HG02588 (cell line): Measurements from ENCODE around the gene SHCBP1.
"Not testable (repeated sequence)": the region's sequence is repeated elsewhere in the genome, so short reads cannot be mapped to it uniquely, and the experiment has no call there.

Experiments
- ATAC-seq: cut with Tn5 transposase; IDR thresholded peaks from one replicate; pipeline ENCODE4 v1.9.1; 2021; ENCODE audit warnings: mild to moderate bottlenecking, moderate library complexity; ENCODE audit not compliant: unreplicated experiment

Gene SHCBP1

DNA sequence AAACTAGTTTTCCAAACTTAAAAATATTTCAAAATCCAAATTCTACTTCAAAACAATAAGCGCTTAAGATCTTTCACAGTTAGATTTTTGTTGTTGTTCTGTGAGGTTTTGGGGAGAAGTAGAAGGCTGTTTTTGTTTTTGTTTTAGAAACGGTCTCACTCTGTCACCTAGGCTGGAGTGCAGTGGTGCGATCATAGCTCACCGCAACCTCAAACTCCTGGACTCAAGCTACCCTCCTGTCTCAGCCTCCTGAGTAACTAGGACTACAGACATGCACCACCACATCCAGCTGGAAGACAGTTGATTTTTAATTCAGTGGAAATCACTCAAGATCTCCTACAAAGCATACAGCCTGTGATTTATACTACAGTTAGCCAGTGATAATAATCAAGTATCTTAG, 2.7 kb downstream of the SHCBP1 start:
- no peak for ATAC-seq

DNA sequence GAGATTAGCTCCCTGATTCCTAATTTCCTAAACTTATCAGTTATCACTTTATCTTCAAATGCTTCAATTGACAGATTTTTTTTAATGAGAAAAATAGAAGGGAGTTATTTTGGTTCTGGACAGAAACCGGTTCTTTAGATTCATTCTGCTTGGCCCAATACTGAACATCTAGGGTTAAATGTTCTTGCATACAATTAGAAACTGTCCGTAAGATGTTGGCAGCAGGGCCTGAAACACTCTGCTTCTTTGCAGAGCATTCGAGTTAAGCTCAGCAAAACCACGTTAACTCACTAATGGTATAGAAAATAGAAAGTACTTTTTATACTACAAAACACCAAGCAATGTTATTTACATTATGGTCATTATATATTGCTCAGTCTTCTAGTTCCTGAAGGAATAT, 7.2 kb downstream of the SHCBP1 start:
- ATAC-seq: no peak

DNA sequence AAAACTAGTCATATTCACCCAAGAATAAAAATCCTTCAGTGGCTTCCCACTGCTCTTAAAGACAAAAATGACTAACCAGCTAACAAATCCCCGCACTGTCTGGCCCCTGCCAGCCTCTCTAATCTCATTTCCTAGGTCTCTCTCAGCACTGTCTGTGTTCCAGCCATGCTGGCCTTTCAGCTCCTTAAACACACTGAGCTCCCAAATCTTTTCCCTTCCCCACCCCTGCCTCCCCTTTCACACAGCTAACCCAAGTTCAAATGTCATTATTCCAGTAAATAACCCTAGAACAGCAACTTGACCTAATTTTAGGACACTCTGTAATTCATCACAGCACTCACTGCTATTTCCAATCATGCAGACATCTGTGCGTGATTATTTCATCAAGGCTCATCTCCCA, 7.8 kb downstream of the SHCBP1 start:
- no peak for ATAC-seq

DNA sequence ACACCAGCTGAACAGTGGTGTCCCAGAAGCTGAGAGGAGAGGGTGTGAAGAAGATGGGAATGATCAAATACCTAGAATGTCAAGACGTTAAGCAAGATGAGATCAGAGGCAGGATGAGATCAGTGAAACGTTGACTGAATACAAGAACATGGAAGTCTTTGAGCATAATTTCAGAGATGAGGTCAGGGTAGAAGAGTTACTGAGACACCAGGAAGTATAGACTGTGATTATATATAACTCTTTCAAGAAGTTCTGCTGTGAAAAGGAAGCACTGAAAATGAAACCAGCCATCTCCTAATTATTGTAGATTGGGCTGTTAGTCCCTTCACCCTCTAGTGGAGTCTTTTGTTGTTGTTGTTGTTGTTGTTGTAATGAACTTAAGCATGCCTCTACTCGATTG, 9.1 kb downstream of the SHCBP1 start:
- peak; percentile 69 for ATAC-seq

DNA sequence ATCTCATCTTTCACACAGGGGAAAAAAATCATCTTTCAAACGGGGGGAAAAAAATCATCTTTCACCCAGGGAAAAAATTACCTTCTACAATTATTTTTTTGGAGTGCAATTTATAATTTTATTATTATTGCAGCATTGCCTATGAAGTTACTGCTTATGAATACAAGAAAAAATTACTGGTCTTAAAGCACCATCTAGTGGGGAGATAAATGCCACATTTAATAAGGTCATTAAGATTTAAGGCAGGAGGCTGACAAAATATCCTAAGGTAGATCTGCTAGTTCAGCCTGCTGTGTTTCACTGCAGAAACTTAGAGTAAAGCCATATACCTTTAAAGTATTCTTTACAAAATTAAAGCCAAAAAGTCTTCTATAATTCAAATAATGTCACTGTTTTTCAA, 13.7 kb downstream of the SHCBP1 start:
- ATAC-seq: no peak

DNA sequence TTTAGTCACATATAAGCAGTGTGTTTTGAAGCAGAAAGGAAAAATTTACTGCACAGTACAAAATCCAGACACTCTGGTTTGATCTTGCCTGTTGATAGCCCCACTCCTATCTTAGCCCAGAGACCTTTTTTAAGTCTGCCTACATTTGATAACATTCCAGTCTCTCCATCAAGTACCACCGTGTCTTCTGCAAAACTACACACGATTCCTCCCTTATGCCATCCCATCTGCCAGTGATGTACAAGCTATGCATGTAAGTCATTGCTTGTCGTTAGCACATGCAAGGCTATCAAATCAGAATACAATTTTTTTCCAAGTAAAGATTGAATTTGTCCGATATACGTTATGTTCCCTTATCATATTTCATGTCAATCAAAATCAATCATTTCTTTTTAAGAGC, 14.9 kb downstream of the SHCBP1 start:
- no peak for ATAC-seq

DNA sequence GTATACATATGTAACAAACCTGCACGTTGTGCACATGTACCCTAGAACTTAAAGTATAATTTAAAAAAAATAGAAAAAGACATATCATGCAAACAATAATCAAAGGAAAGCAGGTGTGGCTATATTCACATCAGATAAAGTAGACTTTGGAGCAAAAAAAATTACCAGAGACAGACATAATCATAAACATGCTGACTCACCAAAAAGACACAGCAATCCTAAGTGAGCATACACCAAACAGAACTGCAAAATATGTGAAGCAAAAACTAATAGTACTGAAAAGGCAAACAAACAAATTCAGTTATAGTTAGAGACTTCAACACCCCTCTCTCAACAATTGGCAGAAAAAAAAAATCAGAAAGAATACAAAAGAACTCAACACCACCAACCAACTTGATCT, 29.9 kb downstream of the SHCBP1 start:
- no peak for ATAC-seq

DNA sequence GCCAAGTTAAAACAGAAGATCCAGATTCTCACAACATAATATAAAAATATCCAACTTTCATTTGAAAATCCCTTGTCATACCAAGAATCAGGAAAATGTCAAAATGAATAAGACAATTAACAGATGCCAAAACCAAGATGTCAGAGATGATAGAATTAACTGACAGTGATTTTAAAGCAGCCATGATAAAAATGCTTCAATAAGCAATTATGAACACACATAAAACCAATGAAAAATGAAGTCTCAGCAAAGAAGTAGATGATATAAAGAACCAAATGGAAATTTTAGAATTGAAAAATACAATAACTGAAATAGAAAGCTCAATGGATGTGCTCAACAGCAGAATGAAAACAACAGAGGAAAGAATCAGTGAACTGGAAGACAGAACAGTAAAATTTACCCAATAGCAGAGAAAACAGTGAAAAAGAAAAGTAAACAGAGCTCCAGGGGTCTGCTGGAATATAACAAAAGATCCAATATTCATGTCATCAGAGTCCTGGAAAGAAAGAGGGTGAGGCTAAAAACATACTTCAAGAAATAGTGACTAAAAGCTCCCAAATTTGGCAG, 35.1 kb downstream of the SHCBP1 start:
- no peak for ATAC-seq

DNA sequence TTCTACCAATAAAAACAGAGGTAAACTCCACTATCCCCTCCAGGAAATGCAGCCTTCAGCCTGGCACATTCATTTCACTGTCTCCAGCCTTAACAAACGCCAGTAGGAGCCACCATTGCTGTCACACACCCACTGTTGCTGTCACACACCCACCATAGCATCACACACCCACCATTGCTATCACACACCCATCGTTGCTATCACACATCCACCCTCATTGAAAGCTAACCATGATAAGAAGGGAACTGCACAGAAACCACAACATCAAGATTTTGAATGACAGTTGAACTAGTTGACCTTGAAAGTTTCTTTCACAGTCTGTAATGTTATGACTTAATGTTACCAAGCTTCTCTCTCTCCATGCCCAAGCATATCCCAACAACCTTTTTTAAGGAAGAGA, 38.1 kb downstream of the SHCBP1 start:
- no peak for ATAC-seq

DNA sequence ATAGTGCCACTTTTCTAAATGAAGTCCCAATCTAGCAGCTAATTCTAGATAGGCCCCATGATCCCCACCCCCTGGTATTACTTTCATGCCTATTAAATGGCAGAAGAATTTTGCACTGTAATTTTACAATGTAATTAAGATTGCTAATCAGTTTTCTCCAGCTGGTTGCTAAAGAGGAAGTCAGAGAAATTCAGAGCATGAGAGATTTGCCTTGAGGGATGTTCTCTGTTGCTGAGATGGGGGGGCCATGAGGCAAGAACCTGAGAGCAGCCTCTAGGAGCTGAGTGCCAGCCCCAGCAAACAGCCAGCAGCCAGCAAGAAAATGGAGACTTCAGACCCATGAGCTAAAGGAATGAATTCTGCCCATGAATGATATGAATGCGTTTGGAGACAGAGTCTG, 38.9 kb downstream of the SHCBP1 start:
- ATAC-seq: no peak

DNA sequence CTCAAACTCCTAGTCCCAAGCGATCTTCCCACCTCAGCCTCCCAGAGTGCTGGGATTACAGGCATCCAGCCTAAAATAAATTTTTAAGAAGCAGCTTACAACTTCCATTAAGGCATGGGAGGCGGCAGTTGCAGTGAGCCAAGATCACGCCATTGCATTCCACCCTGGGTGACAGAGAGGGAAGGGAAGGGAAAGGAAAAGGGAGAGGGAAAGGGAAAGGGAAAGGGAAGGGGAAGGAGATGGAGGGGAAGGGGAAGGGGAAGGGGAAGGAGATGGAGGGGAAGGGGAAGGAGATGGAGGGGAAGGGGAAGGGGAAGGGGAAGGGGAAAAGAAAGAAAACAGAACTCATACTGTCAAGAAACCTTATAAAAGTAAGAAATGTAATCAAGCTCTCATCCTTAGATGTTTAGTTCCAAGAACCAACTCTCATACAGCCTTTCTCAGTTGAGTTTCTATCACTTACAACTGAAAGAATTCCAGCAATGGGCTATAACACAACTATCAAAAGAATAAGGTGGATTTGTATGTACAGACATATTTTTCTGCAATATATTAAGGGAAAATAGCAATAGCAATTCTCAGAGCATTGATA, 43.1 kb downstream of the SHCBP1 start:
- ATAC-seq: no peak

DNA sequence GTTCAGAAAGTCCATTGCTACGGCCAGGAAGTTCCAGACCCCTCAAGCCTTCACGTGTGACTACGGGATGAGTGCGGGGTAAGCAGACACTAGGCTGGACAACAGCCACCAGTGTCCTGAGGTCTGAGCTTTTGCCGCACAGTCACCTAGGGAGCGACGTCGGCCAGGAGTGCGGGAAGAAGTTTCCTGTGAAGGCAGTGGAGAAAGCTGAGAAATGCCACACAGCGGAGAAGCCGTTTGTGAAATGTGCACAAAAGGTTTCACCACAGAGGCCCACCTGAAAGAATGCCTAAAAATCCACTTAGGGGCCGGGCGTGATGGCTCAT, 47.4 kb downstream of the SHCBP1 start:
- ATAC-seq: no peak

DNA sequence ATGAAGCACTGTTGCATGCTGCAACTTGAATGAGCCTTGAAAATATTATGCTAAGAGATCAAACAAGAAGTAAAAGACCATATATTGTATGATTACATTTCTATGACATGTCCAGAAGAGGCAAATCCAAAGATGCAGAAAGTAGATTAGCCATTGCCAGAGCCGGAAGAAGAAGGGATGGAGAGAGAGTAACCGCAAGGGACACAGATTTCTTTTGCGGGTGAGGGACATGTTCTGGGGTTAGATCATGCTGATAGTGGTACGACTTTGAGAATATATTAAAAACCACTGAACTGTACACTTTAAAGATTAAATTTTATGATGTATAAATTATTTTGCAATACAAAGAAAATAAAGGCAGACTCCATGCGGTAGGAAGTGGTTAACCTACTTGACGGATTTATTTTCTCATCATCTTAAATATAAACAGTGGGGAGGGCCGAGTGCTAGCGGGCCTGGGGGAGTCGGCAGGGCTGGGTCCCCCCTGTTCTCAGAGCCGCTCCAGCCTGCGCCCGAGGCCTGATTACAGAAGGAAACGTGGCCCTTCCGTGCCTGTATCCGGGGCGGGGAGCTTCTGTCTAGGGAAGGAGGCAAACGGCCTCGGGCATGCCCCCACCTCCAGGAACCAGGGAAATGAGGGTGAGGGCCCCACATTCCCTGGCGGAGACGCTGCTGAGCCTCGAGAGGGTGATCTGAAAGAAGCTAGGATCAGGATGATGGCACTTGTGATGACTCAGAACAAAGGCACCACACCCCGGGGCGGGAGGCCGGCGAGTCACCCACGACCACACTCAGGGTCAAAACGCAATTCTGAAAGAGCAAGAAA, 48.0 kb downstream of the SHCBP1 start:
- ATAC-seq: no peak

DNA sequence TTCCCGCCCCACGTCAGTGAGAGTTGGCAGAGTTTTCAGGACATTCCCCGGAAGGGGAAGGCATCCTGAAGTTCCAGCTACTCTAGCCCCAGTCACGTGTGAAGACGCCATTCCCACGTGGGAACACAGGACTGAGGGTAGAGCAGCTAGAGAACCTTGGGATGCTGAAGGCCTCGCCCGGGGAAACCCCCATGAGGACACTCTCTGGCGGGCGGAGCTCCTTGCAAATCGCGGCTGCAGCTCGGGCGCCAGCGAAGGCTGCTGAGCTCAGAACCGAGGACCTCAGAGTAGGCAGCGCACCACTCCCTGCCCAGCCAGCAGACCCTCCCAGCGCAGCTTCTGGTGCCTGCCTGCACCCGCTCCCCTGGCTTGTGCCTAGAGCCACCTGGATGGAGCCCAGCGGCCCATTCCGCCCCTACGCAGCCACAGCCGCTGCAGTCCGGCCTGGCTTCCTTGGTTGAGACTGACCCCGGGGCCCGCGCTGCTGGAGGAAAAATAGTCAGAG, 51.9 kb downstream of the SHCBP1 start:
- ATAC-seq: no peak

DNA sequence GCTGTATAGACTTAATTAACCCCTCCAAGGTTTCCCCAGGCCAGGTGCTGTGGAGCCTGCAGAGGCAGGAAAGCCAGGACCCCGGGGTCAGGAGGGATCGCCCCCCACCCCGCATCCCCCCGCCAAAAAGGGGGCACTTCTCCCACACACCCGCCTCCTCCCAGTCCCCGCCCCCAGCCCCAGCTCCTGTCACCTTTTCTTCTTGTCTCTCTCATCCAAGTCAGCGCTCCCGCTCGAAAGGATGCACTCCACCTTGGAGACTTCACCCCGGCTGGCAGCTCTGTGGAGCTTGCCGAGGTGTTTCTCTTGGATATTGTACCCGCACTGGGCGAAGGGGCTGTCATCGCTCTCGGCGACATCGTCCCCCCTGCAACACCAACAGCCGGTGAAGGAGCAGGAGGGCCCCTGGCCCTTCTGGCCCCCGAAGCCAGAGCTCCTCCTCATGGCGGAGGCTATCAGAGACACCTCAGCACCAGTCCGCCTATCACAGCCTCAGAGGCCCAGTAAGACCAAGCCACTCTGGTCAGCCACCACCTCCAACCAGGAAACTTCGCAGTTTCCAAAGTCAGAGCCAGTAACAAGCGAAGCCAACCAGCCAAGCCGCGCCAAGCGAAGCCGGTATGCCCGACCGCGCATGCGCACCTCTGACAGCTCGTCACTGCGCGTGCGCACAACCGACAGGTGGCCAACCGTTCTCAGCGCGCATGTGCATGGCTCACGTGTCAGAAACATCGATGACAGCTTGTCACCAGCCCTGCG, 52.5 kb downstream of the SHCBP1 start:
- ATAC-seq: no peak

DNA sequence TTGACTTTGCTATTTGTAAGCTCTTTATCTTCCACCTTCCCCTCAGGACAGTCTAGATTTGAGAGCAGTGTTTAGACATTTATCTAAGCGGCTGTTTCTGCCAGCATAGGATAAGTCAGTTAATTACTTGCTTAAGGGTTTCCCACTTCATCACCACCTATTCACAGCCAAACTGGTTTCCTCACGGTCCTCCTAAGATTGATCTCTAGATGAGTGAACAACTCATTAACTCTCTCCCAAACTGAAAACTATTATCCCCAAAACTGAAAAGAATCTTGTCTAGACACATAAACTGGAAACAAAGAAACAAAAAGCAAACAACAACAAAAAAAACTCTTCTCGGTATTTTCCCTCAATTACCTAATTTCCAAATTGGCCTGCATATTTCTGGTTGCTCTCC, 58.2 kb downstream of the SHCBP1 start:
- ATAC-seq: no peak

DNA sequence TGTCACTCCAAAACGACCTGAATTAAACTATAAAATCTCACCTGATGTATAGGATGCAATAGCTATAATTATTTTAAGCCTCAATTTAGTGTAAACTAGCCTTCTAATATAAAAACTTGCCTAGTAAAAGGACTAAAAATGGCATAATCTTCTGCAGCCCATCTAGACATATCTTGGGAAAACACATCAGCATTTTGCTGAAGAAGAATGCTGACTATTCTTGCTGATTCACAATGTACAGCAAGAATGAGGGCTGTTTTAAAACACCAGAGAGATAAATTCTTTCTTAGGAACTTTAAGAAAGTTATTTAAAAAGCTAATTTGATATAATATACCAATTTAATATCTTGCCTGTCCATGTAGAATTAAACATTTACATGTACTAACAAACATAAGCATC, 63.2 kb downstream of the SHCBP1 start:
- no peak for ATAC-seq

DNA sequence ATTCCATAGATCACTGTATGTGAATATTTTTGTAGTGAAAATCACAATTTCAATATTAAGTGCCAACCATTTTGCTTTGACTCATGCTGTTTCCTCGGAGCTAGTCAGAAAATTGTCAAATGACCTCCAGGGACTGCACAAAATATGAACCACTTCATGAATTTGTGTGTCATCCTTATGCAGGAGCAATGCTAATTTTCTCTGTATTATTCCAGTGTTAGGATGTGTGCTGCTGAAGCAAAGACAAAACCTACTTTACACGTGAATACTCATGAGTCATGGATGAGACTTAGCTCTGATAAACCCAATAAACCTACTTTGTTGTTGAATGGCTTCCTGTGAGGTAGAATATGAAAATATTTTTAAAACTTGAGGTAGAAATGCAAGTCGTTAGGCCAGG, 65.2 kb downstream of the SHCBP1 start:
- no peak for ATAC-seq

DNA sequence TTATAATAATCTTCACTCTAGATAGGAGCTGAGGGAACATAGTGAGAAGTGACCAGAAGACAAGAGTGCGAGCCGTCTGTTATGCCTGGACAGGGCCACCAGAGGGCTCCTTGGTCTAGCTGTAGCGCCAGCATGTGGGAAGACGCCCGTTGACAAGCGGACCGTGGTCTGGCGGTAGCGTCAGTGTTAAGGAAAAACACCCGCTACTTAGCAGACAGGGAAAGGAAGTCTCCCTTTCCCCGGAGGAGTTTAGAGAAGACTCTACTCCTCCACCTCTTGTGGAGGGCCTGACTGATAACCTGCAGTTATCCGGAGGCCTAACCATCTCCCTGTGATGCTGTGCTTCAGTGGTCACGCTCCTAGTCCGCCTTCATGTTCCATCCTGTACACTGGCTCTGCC, 66.7 kb downstream of the SHCBP1 start:
- ATAC-seq: not testable (repeated sequence)

DNA sequence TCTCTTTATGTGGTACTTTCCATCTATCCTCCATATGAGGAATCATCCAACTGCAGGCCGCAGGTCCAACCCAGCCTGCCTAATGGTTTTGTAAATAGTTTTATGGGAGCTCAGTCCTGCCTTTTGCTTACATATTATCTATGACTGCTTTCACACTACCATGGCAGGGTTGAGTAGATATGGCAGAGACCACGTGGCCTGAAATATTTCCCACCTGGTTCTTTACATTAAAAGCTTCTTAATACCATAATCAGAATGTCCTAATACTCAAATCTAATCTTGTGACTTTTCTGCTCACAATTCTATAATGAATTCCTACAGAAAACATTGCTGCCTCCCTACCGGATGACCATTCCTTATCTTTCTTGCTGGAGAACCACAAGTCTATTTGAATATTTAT, 71.7 kb downstream of the SHCBP1 start:
- ATAC-seq: no peak
